ENCODE results near the gene KRT83. TPM values are rescaled to one million over a fixed set of nuclear protein-coding genes. Genes with fewer than 3 reads are reported as not detected.
"Not testable (repeated sequence)": the region's sequence is repeated elsewhere in the genome, so short reads cannot be mapped to it uniquely, and the experiment has no call there.

KRT83 gene
- total RNA-seq, 1 experiment from 2014 or later = not detected

- no peak for DNase-seq (ENCODE audit: low spot score)
These were observed 32.6 kb upstream of the KRT83 start for GRCh38 chr12:52353766-52354165.

- DNase-seq (ENCODE audit: low spot score) = no peak
These were observed 31.8 kb upstream of the KRT83 start for GRCh38 chr12:52352951-52353350.

GRCh38 chr12:52351196-52352059 lies 30.2 kb upstream of the KRT83 start:
- DNase-seq (ENCODE audit: low spot score) = no peak

- DNase-seq (ENCODE audit: low spot score) = no peak
These were observed 29.6 kb upstream of the KRT83 start for GRCh38 chr12:52350786-52351185.

- no peak for DNase-seq (ENCODE audit: low spot score)
These were observed 28.9 kb upstream of the KRT83 start for GRCh38 chr12:52350021-52350620.

- no peak for DNase-seq (ENCODE audit: low spot score)
These were observed 28.0 kb upstream of the KRT83 start for GRCh38 chr12:52349196-52349595.

GRCh38 chr12:52347551-52348510 lies 26.6 kb upstream of the KRT83 start:
- DNase-seq (ENCODE audit: low spot score) = no peak

GRCh38 chr12:52347016-52347415 lies 25.8 kb upstream of the KRT83 start:
- DNase-seq (ENCODE audit: low spot score) = no peak

- DNase-seq (ENCODE audit: low spot score) = no peak
These were observed 25.4 kb upstream of the KRT83 start for GRCh38 chr12:52346593-52346992.

- not testable (repeated sequence) for DNase-seq (ENCODE audit: low spot score)
These were observed 23.8 kb upstream of the KRT83 start for GRCh38 chr12:52345041-52345440.

- DNase-seq (ENCODE audit: low spot score) = no peak
These were observed 22.9 kb upstream of the KRT83 start for GRCh38 chr12:52344111-52344510.

GRCh38 chr12:52343550-52343949 lies 22.4 kb upstream of the KRT83 start:
- DNase-seq (ENCODE audit: low spot score) = no peak

GRCh38 chr12:52342781-52343490 lies 21.7 kb upstream of the KRT83 start:
- DNase-seq (ENCODE audit: low spot score) = no peak

- no peak for DNase-seq (ENCODE audit: low spot score)
These were observed 19.9 kb upstream of the KRT83 start for GRCh38 chr12:52341066-52341580.

- no peak for DNase-seq (ENCODE audit: low spot score)
These were observed 17.2 kb upstream of the KRT83 start for GRCh38 chr12:52338241-52338960.

GRCh38 chr12:52337054-52337453 lies 15.9 kb upstream of the KRT83 start:
- no peak for DNase-seq (ENCODE audit: low spot score)

- DNase-seq (ENCODE audit: low spot score) = no peak
These were observed 15.4 kb upstream of the KRT83 start for GRCh38 chr12:52336641-52337040.

GRCh38 chr12:52335598-52336262 lies 14.5 kb upstream of the KRT83 start:
- no peak for DNase-seq (ENCODE audit: low spot score)

GRCh38 chr12:52334185-52334584 lies 13.0 kb upstream of the KRT83 start:
- DNase-seq (ENCODE audit: low spot score) = no peak

- DNase-seq (ENCODE audit: low spot score) = no peak
These were observed 12.1 kb upstream of the KRT83 start for GRCh38 chr12:52333321-52333720.
